HCT116 (cell line): ENCODE results near the gene KCNK6.

Experiments
- CTCF ChIP-seq, 3 experiments: fragments of 200-600 bp in 1 of 3; sonication (generic) in 1 of 3; IDR thresholded peaks in 2 of 3; conservative IDR thresholded peaks in 1 of 3; 2 replicates each; pipeline ENCODE4 v1.5.1; 2012 to 2017; ENCODE audit warnings: low read depth in 2 of 3, low read length in 2 of 3, antibody characterized with exemption in 1 of 3, borderline replicate concordance in 1 of 3, control low read depth in 1 of 3, mild to moderate bottlenecking in 1 of 3, mixed read lengths in 1 of 3, mixed run types in 1 of 3, moderate library complexity in 1 of 3; ENCODE audit not compliant: insufficient read depth in 1 of 3
- EZH2 ChIP-seq: fragments of 200-600 bp; sonication (generic); IDR thresholded peaks from 2 replicates; pipeline ENCODE4 v1.6.1; 2017; ENCODE audit warnings: antibody characterized with exemption, mixed run types
- EZH2phosphoT487 ChIP-seq: fragments of 200-600 bp; IDR thresholded peaks from 2 replicates; pipeline ENCODE4 v1.6.1; 2018; ENCODE audit warnings: antibody characterized with exemption, borderline replicate concordance
- FOSL1 ChIP-seq: IDR thresholded peaks from 2 replicates; pipeline ENCODE4 v1.6.1; 2012; ENCODE audit warnings: low read depth
- POLR2A ChIP-seq: IDR thresholded peaks from 2 replicates; pipeline ENCODE4 v1.7.0; 2011; ENCODE audit warnings: borderline replicate concordance; ENCODE audit not compliant: insufficient read depth, insufficient read length; ENCODE audit errors: extremely low read depth
- POLR2AphosphoS5 ChIP-seq: IDR thresholded peaks from 2 replicates; pipeline ENCODE4 v1.6.1; 2011; ENCODE audit warnings: mild to moderate bottlenecking, low read depth, low read length, moderate library complexity
- RAD21 ChIP-seq: IDR thresholded peaks from 2 replicates; pipeline ENCODE4 v1.6.1; 2012; ENCODE audit warnings: low read depth, mild to moderate bottlenecking
- TCF7L2 ChIP-seq: IDR thresholded peaks from 2 replicates; pipeline ENCODE4 v1.7.0; 2011; ENCODE audit warnings: borderline replicate concordance, inconsistent platforms; ENCODE audit not compliant: insufficient read depth, insufficient read length; ENCODE audit errors: extremely low read depth
- ZNF274 ChIP-seq: fragments of 200-500 bp; sonication (Bioruptor generic); IDR thresholded peaks from 2 replicates; pipeline ENCODE4 v1.6.1; 2014; ENCODE audit warnings: mild to moderate bottlenecking, low read depth, low read length, inconsistent platforms
- TF ChIP-seq, protein P1 (sequence below): IDR thresholded peaks from 2 replicates; pipeline ENCODE4 v1.6.1; 2012

DNA sequence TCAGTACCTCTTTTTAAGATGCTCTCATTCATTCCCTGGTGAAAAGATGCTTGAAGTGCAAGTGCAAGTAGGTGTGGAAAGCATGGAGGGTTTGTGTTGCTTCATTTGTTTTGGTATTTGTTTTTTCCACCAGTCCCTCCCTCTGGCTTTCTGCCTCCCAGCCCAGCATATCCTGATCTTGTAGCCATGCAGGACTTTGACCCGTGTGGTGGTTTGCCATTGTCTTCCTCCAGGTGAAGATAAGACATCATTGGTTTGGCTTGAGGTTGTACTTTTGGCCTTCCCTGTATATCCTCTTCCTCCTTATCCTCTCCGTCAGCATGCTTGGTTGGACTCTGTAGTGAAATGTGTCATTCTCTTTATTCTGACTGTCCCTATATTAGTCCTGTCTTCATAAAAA, 46.1 kb upstream of the KCNK6 start:
- no peak for TF ChIP-seq EZH2
- TF ChIP-seq POLR2A, result no peak
- TF ChIP-seq CTCF (IDR thresholded peaks at IDR 0.05 in 2 of 3, conservative IDR thresholded peaks at IDR 0.05 in 1 of 3; ENCODE audit: borderline replicate concordance in 1 of 3, insufficient read depth in 1 of 3, low read depth in 2 of 3, low read length in 2 of 3), result no peak
- TF ChIP-seq ZNF274, result no peak
- no peak for TF ChIP-seq EZH2phosphoT487
- no peak for TF ChIP-seq FOSL1
- TF ChIP-seq, protein P1, sequence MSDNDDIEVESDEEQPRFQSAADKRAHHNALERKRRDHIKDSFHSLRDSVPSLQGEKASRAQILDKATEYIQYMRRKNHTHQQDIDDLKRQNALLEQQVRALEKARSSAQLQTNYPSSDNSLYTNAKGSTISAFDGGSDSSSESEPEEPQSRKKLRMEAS, result no peak
- no peak for TF ChIP-seq RAD21
- no peak for TF ChIP-seq POLR2AphosphoS5
- no peak for TF ChIP-seq TCF7L2
